GM12878 (cell line): ENCODE results near the gene ARHGEF3. TPM values are rescaled to one million over a fixed set of nuclear protein-coding genes. Genes with fewer than 3 reads are reported as not detected.

ENCODE experiments used
- CBX3 ChIP-seq: fragments of 200-600 bp; sonication (generic); IDR thresholded peaks from 2 replicates; pipeline ENCODE4 v1.6.1; 2016; ENCODE audit warnings: low read depth, borderline replicate concordance
- CHD4 ChIP-seq: fragments of 200-600 bp; sonication (generic); IDR thresholded peaks from 2 replicates; pipeline ENCODE4 v1.6.1; 2016; ENCODE audit warnings: mild to moderate bottlenecking
- HDAC6 ChIP-seq: fragments of 200-600 bp; sonication (generic); IDR thresholded peaks from one replicate; pipeline ENCODE4 v1.8.0; 2017; ENCODE audit warnings: antibody characterized with exemption; ENCODE audit not compliant: unreplicated experiment
- IKZF1 ChIP-seq: fragments of 450-650 bp; conservative IDR thresholded peaks from 2 replicates; pipeline ENCODE4 v1.6.1; 2017; ENCODE audit warnings: antibody characterized with exemption, mild to moderate bottlenecking
- JUND ChIP-seq: IDR thresholded peaks from 2 replicates; pipeline ENCODE4 v1.6.1; 2012; ENCODE audit warnings: low read depth, mild to moderate bottlenecking, low read length, improper control_type of control experiment, moderate library complexity
- MEF2A ChIP-seq: IDR thresholded peaks from 2 replicates; pipeline ENCODE4 v1.6.1; 2011; ENCODE audit warnings: low read depth, mild to moderate bottlenecking, low read length, moderate library complexity; ENCODE audit not compliant: insufficient read depth
- NFYB ChIP-seq: IDR thresholded peaks from 2 replicates; pipeline ENCODE4 v1.6.1; 2011; ENCODE audit warnings: low read depth, mild to moderate bottlenecking, low read length, improper control_type of control experiment, moderate library complexity; ENCODE audit not compliant: insufficient read depth
- NR2C1 ChIP-seq: fragments of 450-650 bp; IDR thresholded peaks from 2 replicates; pipeline ENCODE4 v1.6.1; 2017; ENCODE audit warnings: antibody characterized with exemption, mild to moderate bottlenecking, moderate library complexity
- POLR2AphosphoS5 ChIP-seq: IDR thresholded peaks from 2 replicates; pipeline ENCODE4 v1.6.1; 2011; ENCODE audit warnings: mild to moderate bottlenecking, low read length, inconsistent platforms
- RAD21 ChIP-seq: IDR thresholded peaks from 2 replicates; pipeline ENCODE4 v1.6.1; 2011; ENCODE audit warnings: mild to moderate bottlenecking, low read depth, low read length, moderate library complexity; ENCODE audit not compliant: insufficient read depth
- RBBP5 ChIP-seq: fragments of 200-600 bp; sonication (generic); conservative IDR thresholded peaks from 2 replicates; pipeline ENCODE4 v1.6.1; 2016
- RFX5 ChIP-seq: IDR thresholded peaks from 2 replicates; pipeline ENCODE4 v1.6.1; 2011; ENCODE audit warnings: low read depth, low read length, improper control_type of control experiment
- SMAD5 ChIP-seq: IDR thresholded peaks from 2 replicates; pipeline ENCODE4 v1.6.1; 2016; ENCODE audit warnings: antibody characterized with exemption, low read depth
- SUPT20H ChIP-seq: IDR thresholded peaks from 2 replicates; pipeline ENCODE4 v1.6.1; 2011; ENCODE audit warnings: low read depth, mild to moderate bottlenecking, low read length, moderate library complexity, borderline replicate concordance; ENCODE audit not compliant: control insufficient read depth
- TAF1 ChIP-seq: IDR thresholded peaks from 2 replicates; pipeline ENCODE4 v1.6.1; 2011; ENCODE audit warnings: mild to moderate bottlenecking, low read depth, low read length, borderline replicate concordance
- TBL1XR1 ChIP-seq: IDR thresholded peaks from 2 replicates; pipeline ENCODE4 v1.6.1; 2012; ENCODE audit warnings: low read depth, low read length, improper control_type of control experiment
- WRNIP1 ChIP-seq: IDR thresholded peaks from 2 replicates; pipeline ENCODE4 v1.6.1; 2011; ENCODE audit warnings: low read depth, low read length, improper control_type of control experiment, borderline replicate concordance
- ZNF217 ChIP-seq: fragments of 450-650 bp; IDR thresholded peaks from 2 replicates; pipeline ENCODE4 v1.6.1; 2017; ENCODE audit warnings: antibody characterized with exemption, mild to moderate bottlenecking
- polyA plus RNA-seq, 11 experiments: library from polyadenylated mRNA; depleted of rRNA in 4 of 11; unstranded in 6 of 11; stranded (reverse) in 5 of 11; fragments of >200 nt; fragmentation: Nextera tagmentation in 4 of 11; fragmentation: Illumina TruSeq in 1 of 11; extraction: Ambion mirVana in 4 of 11; extraction: Trizol in 1 of 11; gene quantifications; 1 replicate in 1 of 11; 2 replicates in 10 of 11; pipeline versions ENCODE4 v1.2.1 to v1.2.3, GENCODE V29; 2011 to 2016; ENCODE audit warnings: inconsistent platforms in 2 of 11, missing spikeins in 2 of 11, low read depth in 1 of 11
- total RNA-seq, 4 experiments: library from RNA; depleted of rRNA in 3 of 4; stranded (reverse); fragments of >200 nt in 3 of 4; fragmentation: Illumina TruSeq in 1 of 4; extraction: Trizol in 1 of 4; gene quantifications; 2 replicates each; pipeline versions ENCODE4 v1.2.1 to v1.2.3, GENCODE V29; 2013 to 2021
- TF ChIP-seq, protein P1 (sequence below): fragments of 450-650 bp; IDR thresholded peaks from 2 replicates; pipeline ENCODE4 v1.6.1; 2017; ENCODE audit warnings: mild to moderate bottlenecking
- TF ChIP-seq, protein P2 (sequence below): fragments of 450-650 bp; IDR thresholded peaks from 2 replicates; pipeline ENCODE4 v1.6.1; 2018; ENCODE audit warnings: borderline replicate concordance, mild to moderate bottlenecking; ENCODE audit not compliant: partially characterized antibody
- TF ChIP-seq, protein P3 (sequence below): fragments of 450-650 bp; IDR thresholded peaks from 2 replicates; pipeline ENCODE4 v1.6.1; 2016; ENCODE audit warnings: mild to moderate bottlenecking, moderate library complexity, borderline replicate concordance

The ARHGEF3 gene
- total and polyA plus RNA-seq, 10 of the 15 experiments (the other 5 are each of a cell fraction or from before 2014, with no cell fraction given) = 21.8 to 78.7 (median 56.2) TPM

DNA sequence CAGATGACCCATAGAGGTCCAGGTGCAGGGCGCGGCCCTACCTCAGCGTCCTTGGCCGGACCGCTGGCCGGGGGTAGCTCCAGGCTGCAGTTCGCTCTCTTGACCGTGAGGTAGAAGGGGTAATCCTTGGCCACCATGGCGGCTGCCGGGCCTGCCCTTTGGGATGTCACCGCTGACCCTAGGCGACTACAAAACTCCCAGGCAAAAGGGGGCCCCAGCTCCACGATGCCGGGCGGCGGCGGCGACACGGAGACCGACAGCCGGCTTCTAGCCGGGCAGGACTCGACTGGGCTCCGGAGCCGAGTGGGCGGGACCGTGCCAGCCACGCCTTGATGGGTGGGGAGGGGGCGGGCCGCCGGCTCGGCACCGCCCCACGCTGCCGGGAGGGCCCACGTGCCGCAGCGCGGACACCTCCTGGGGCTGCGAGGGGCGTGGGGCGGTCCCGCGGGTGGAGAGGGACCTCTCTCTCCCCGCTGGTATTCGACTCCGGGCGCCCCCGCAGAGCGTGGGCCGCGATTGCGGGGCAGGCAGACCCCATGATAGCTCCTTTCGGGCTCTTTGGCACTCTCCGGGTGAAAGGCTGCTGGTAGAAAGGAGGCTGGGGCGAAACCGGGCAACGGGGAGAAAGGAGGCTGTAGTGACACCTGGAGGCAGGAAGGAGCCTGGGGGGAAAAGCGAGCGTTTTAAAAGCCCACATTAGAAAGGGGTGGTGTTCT is at the start of gene ARHGEF3 (continued):
- TF ChIP-seq, protein P1, sequence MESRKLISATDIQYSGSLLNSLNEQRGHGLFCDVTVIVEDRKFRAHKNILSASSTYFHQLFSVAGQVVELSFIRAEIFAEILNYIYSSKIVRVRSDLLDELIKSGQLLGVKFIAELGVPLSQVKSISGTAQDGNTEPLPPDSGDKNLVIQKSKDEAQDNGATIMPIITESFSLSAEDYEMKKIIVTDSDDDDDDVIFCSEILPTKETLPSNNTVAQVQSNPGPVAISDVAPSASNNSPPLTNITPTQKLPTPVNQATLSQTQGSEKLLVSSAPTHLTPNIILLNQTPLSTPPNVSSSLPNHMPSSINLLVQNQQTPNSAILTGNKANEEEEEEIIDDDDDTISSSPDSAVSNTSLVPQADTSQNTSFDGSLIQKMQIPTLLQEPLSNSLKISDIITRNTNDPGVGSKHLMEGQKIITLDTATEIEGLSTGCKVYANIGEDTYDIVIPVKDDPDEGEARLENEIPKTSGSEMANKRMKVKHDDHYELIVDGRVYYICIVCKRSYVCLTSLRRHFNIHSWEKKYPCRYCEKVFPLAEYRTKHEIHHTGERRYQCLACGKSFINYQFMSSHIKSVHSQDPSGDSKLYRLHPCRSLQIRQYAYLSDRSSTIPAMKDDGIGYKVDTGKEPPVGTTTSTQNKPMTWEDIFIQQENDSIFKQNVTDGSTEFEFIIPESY = no peak
- TF ChIP-seq RBBP5 (no peak), TBL1XR1 (no peak), WRNIP1 (no peak), ZNF217 (0 out of 2 replicates have a peak, but pooled peaks have one; percentile 45), CHD4 (no peak), IKZF1 (peak; percentile 70), SUPT20H (no peak), NR2C1 (no peak), SMAD5 (0 out of 2 replicates have a peak, but pooled peaks have one; percentile 54), RFX5 (no peak), CBX3 (no peak), MEF2A (no peak), TAF1 (peak; percentile 65), POLR2AphosphoS5 (peak; percentile 37; the same call in 1 of the 2 replicates), HDAC6 (no peak), RAD21 (peak; percentile 67), NFYB (no peak), JUND (no peak)
- TF ChIP-seq, protein P2, sequence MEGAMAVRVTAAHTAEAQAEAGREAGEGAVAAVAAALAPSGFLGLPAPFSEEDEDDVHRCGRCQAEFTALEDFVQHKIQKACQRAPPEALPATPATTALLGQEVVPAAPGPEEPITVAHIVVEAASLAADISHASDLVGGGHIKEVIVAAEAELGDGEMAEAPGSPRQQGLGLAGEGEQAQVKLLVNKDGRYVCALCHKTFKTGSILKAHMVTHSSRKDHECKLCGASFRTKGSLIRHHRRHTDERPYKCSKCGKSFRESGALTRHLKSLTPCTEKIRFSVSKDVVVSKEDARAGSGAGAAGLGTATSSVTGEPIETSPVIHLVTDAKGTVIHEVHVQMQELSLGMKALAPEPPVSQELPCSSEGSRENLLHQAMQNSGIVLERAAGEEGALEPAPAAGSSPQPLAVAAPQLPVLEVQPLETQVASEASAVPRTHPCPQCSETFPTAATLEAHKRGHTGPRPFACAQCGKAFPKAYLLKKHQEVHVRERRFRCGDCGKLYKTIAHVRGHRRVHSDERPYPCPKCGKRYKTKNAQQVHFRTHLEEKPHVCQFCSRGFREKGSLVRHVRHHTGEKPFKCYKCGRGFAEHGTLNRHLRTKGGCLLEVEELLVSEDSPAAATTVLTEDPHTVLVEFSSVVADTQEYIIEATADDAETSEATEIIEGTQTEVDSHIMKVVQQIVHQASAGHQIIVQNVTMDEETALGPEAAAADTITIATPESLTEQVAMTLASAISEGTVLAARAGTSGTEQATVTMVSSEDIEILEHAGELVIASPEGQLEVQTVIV = no peak
- TF ChIP-seq, protein P3, sequence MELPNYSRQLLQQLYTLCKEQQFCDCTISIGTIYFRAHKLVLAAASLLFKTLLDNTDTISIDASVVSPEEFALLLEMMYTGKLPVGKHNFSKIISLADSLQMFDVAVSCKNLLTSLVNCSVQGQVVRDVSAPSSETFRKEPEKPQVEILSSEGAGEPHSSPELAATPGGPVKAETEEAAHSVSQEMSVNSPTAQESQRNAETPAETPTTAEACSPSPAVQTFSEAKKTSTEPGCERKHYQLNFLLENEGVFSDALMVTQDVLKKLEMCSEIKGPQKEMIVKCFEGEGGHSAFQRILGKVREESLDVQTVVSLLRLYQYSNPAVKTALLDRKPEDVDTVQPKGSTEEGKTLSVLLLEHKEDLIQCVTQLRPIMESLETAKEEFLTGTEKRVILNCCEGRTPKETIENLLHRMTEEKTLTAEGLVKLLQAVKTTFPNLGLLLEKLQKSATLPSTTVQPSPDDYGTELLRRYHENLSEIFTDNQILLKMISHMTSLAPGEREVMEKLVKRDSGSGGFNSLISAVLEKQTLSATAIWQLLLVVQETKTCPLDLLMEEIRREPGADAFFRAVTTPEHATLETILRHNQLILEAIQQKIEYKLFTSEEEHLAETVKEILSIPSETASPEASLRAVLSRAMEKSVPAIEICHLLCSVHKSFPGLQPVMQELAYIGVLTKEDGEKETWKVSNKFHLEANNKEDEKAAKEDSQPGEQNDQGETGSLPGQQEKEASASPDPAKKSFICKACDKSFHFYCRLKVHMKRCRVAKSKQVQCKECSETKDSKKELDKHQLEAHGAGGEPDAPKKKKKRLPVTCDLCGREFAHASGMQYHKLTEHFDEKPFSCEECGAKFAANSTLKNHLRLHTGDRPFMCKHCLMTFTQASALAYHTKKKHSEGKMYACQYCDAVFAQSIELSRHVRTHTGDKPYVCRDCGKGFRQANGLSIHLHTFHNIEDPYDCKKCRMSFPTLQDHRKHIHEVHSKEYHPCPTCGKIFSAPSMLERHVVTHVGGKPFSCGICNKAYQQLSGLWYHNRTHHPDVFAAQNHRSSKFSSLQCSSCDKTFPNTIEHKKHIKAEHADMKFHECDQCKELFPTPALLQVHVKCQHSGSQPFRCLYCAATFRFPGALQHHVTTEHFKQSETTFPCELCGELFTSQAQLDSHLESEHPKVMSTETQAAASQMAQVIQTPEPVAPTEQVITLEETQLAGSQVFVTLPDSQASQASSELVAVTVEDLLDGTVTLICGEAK = no peak
